ENCODE measurements around the gene D2HGDH. TPM values are rescaled to one million over a fixed set of nuclear protein-coding genes. Genes with fewer than 3 reads are reported as not detected.

D2HGDH gene
- total and polyA plus RNA-seq, 10 of the 15 experiments (the other 5 are each of a cell fraction or from before 2014, with no cell fraction given) = 0.52 to 32.1 (median 11.0) TPM

DNA sequence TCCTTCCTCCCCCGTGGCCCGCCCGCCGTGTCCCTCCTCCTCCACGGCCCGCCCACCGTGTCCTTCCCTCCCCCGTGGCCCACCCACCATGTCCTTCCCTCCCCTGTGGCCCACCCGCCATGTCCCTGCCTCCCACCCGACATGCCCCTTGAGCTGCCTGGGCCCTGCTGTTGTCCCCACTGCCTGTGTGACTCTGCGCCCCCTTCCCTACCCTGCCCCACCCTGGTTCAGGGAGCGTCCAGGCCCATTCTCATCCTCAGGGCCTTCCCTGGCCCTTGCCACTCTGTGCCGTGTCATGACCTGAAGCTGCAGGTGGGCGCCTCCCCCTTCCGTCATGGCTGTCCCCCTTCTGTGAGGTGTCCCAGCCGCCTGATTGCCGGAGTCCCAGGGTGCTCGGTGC is 20.7 kb downstream of the D2HGDH start:
- Histone ChIP-seq H3K9me3 (replicated peaks; ENCODE audit: control insufficient read depth, insufficient read depth, low read length) (no peaks in the 10 kb centered on the region), H3K4me2 (ENCODE audit: control insufficient read depth, insufficient read depth) (no peak overlapping the region), H3K79me2 (ENCODE audit: control insufficient read depth, insufficient read depth, low read length) (no peaks in the 10 kb centered on the region), H4K20me1 (ENCODE audit: control insufficient read depth, insufficient read depth) (no peaks in the 10 kb centered on the region), H3K9ac (ENCODE audit: control insufficient read depth, insufficient read depth, low read length) (no peak overlapping the region), H3K27me3 (replicated peaks in 1 of 2; ENCODE audit: control insufficient read depth in 2 of 2, insufficient read depth in 2 of 2, low read length in 1 of 2) (no peaks in the 10 kb centered on the region), H3K4me3 (no peak overlapping the region), H3K4me1 (ENCODE audit: control insufficient read depth, insufficient read depth, low read length) (no peaks in the 10 kb centered on the region), H3K36me3 (ENCODE audit: control insufficient read depth in 2 of 2, insufficient read depth in 2 of 2, low read length in 1 of 2) (peaks cover 3 to 11% of the 10 kb centered on the region in 2 experiments), H3K27ac (ENCODE audit: control insufficient read depth, insufficient read depth) (no peak overlapping the region), H2AFZ (ENCODE audit: control insufficient read depth, low read depth, low read length) (no peak overlapping the region)
- no peak for TF ChIP-seq POLR2AphosphoS2 (IDR thresholded peaks at IDR 0.05; ENCODE audit: low read depth, low read length)
- TF ChIP-seq TCF7 (IDR thresholded peaks at IDR 0.05; ENCODE audit: borderline replicate concordance) = no peak
- TF ChIP-seq RUNX3 (IDR thresholded peaks at IDR 0.05; ENCODE audit: low read length) = no peak
- no peak for TF ChIP-seq TARDBP (IDR thresholded peaks at IDR 0.05; ENCODE audit: borderline replicate concordance)
- no peak for TF ChIP-seq NFXL1 (IDR thresholded peaks at IDR 0.05; ENCODE audit: borderline replicate concordance)
- ChIA-PET RAD21 (ENCODE audit: unreplicated experiment) (no interaction called here), POLR2A (no interaction called here), CTCF (no interaction called here), SMC1A (ENCODE audit: uncharacterized antibody, unreplicated experiment) (no interaction called here)
- BruUV-seq (replicated peaks) = no TSS peak
- 96% methylated on average over 7 of the region's 18 CpGs for WGBS (ENCODE audit: insufficient coverage, insufficient replicate concordance, low lambda C conversion rate, missing lambda C conversion rate)
- FAIRE-seq (no peak), ATAC-seq (no peak), DNase-seq (ENCODE audit: low read depth, low spot score) (no peak)
- in situ Hi-C loops (cut with MboI) = no loop called here
- intact Hi-C loops (cut with micrococcal nuclease; ENCODE audit: unreplicated experiment) = no loop called here

DNA sequence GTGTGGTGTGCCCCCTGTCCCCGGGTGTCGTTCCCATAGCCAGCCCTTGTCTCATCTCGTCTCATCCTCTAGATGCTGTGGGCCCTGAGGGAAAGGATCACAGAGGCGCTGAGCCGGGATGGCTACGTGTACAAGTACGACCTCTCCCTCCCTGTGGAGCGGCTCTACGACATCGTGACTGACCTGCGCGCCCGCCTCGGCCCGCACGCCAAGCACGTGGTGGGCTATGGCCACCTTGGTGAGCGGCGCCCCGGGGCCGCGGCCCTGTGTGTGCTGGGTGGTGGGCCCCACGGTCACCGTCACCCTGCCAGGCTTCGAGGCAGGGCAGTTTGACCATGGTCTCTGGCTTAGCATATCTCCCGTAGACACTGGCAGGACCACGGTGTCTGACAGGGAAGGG is 21.3 kb downstream of the D2HGDH start:
- CTCF ChIA-PET = no interaction called here
- no peaks in the 10 kb centered on the region for H3K4me1 ChIP-seq (ENCODE audit: control insufficient read depth, insufficient read depth, low read length)
- RAD21 ChIA-PET (ENCODE audit: unreplicated experiment) = no interaction called here
- no peak overlapping the region for H3K27ac ChIP-seq (ENCODE audit: control insufficient read depth, insufficient read depth)
- H3K9me3 ChIP-seq (replicated peaks; ENCODE audit: control insufficient read depth, insufficient read depth, low read length) = no peaks in the 10 kb centered on the region
- intact Hi-C loops (cut with micrococcal nuclease; ENCODE audit: unreplicated experiment) = no loop called here
- no peaks in the 10 kb centered on the region for H3K79me2 ChIP-seq (ENCODE audit: control insufficient read depth, insufficient read depth, low read length)
- TF ChIP-seq CBFB (IDR thresholded peaks at IDR 0.05; ENCODE audit: low read depth) = no peak
- TF ChIP-seq HDGF (IDR thresholded peaks at IDR 0.05) = no peak
- no peak for TF ChIP-seq STAT1 (conservative IDR thresholded peaks at IDR 0.05)
- no peak for TF ChIP-seq NBN (IDR thresholded peaks at IDR 0.05)
- no peak for TF ChIP-seq KDM1A (IDR thresholded peaks at IDR 0.05; ENCODE audit: borderline replicate concordance)
- TF ChIP-seq MEF2A (IDR thresholded peaks at IDR 0.05; ENCODE audit: insufficient read depth, low read depth, low read length) = no peak
- no peak for TF ChIP-seq CBX5 (IDR thresholded peaks at IDR 0.05; ENCODE audit: low read depth)
- TF ChIP-seq MXI1 (IDR thresholded peaks at IDR 0.05; ENCODE audit: low read depth, low read length) = no peak
- TF ChIP-seq, protein P1, sequence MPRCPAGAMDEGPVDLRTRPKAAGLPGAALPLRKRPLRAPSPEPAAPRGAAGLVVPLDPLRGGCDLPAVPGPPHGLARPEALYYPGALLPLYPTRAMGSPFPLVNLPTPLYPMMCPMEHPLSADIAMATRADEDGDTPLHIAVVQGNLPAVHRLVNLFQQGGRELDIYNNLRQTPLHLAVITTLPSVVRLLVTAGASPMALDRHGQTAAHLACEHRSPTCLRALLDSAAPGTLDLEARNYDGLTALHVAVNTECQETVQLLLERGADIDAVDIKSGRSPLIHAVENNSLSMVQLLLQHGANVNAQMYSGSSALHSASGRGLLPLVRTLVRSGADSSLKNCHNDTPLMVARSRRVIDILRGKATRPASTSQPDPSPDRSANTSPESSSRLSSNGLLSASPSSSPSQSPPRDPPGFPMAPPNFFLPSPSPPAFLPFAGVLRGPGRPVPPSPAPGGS (IDR thresholded peaks at IDR 0.05; ENCODE audit: borderline replicate concordance, insufficient read depth, low read depth, low read length, poor library complexity, severe bottlenecking) = no peak
- TF ChIP-seq, protein P2, sequence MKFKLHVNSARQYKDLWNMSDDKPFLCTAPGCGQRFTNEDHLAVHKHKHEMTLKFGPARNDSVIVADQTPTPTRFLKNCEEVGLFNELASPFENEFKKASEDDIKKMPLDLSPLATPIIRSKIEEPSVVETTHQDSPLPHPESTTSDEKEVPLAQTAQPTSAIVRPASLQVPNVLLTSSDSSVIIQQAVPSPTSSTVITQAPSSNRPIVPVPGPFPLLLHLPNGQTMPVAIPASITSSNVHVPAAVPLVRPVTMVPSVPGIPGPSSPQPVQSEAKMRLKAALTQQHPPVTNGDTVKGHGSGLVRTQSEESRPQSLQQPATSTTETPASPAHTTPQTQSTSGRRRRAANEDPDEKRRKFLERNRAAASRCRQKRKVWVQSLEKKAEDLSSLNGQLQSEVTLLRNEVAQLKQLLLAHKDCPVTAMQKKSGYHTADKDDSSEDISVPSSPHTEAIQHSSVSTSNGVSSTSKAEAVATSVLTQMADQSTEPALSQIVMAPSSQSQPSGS (IDR thresholded peaks at IDR 0.05; ENCODE audit: low read length) = no peak
- no peak for TF ChIP-seq NRF1 (conservative IDR thresholded peaks at IDR 0.05; ENCODE audit: low read depth, low read length)
- TF ChIP-seq CREB1 (IDR thresholded peaks at IDR 0.05; ENCODE audit: low read depth) = no peak
- TF ChIP-seq SIN3A (IDR thresholded peaks at IDR 0.05; ENCODE audit: low read depth, low read length) = no peak
- no peak for TF ChIP-seq SMC3 (IDR thresholded peaks at IDR 0.05; ENCODE audit: borderline replicate concordance, low read length)
- no peak for FAIRE-seq
- POLR2A ChIA-PET = no interaction called here
- SMC1A ChIA-PET (ENCODE audit: uncharacterized antibody, unreplicated experiment) = no interaction called here
- no peak overlapping the region for H3K9ac ChIP-seq (ENCODE audit: control insufficient read depth, insufficient read depth, low read length)
- no peaks in the 10 kb centered on the region for H4K20me1 ChIP-seq (ENCODE audit: control insufficient read depth, insufficient read depth)
- DNase-seq (ENCODE audit: low read depth, low spot score) = no peak
- BruUV-seq (replicated peaks) = no TSS peak
- in situ Hi-C loops (cut with MboI) = no loop called here
- no peak overlapping the region for H3K4me2 ChIP-seq (ENCODE audit: control insufficient read depth, insufficient read depth)
- WGBS (ENCODE audit: insufficient coverage, insufficient replicate concordance, low lambda C conversion rate, missing lambda C conversion rate) = 96% methylated on average over 19 of the region's 27 CpGs
- no peak overlapping the region for H3K4me3 ChIP-seq
- peaks cover 7 to 17% of the 10 kb centered on the region in 2 experiments for H3K36me3 ChIP-seq (ENCODE audit: control insufficient read depth in 2 of 2, insufficient read depth in 2 of 2, low read length in 1 of 2)
- ATAC-seq = no peak
- H3K27me3 ChIP-seq (replicated peaks in 1 of 2; ENCODE audit: control insufficient read depth in 2 of 2, insufficient read depth in 2 of 2, low read length in 1 of 2) = no peaks in the 10 kb centered on the region
- H2AFZ ChIP-seq (ENCODE audit: control insufficient read depth, low read depth, low read length) = no peak overlapping the region
